ENCODE measurements around the gene ITGB1BP2. TPM values are rescaled to one million over a fixed set of nuclear protein-coding genes. Genes with fewer than 3 reads are reported as not detected.
"Not testable (repeated sequence)": the region's sequence is repeated elsewhere in the genome, so short reads cannot be mapped to it uniquely, and the experiment has no call there.

Gene ITGB1BP2
- total RNA-seq, 4 donors from 2014 or later = 0.66 to 20.1 (median 6.2) TPM

DNA sequence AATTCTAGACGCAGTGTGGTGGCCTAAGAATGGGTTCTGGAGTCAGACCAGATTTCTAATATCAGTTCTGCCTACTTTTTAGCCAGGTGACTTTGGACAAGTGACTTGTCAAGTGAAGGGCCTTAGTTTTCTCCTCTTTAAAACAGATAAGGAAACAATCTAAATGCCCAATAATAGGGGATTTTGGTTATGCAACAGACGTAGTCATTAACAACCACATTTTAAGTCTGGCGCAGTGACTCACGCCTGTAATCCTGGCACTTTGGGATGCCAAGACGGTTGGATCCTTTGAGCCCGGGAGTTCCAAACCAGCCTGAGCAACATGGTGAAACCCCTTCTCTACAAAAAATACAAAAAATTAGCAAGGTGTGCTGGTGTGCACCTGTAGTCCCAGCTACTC lies 45.5 kb upstream of the ITGB1BP2 start:
- Histone ChIP-seq H3K9me3 (no peaks in the 10 kb centered on the region), H3K27me3 (no peaks in the 10 kb centered on the region), H3K36me3 (no peaks in the 10 kb centered on the region), H3K4me1 (peaks cover 0 to 25% (median 8%) of the 10 kb centered on the region in 4 donors), H3K27ac (peak overlapping the region in 3 of 4 donors; percentile 81 to 92 (median 91)), H3K4me3 (no peak overlapping the region)
- WGBS, 2 donors = 81% methylated on average over 6 of the region's 6 CpGs
- no peak for TF ChIP-seq EP300 (IDR thresholded peaks at IDR 0.05)
- TF ChIP-seq, protein P1, sequence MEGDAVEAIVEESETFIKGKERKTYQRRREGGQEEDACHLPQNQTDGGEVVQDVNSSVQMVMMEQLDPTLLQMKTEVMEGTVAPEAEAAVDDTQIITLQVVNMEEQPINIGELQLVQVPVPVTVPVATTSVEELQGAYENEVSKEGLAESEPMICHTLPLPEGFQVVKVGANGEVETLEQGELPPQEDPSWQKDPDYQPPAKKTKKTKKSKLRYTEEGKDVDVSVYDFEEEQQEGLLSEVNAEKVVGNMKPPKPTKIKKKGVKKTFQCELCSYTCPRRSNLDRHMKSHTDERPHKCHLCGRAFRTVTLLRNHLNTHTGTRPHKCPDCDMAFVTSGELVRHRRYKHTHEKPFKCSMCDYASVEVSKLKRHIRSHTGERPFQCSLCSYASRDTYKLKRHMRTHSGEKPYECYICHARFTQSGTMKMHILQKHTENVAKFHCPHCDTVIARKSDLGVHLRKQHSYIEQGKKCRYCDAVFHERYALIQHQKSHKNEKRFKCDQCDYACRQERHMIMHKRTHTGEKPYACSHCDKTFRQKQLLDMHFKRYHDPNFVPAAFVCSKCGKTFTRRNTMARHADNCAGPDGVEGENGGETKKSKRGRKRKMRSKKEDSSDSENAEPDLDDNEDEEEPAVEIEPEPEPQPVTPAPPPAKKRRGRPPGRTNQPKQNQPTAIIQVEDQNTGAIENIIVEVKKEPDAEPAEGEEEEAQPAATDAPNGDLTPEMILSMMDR (IDR thresholded peaks at IDR 0.05) = no peak
- TF ChIP-seq POLR2A (IDR thresholded peaks at IDR 0.05) = no peak
- DNase-seq (ENCODE audit: low spot score in 2 of 2) = no peak

DNA sequence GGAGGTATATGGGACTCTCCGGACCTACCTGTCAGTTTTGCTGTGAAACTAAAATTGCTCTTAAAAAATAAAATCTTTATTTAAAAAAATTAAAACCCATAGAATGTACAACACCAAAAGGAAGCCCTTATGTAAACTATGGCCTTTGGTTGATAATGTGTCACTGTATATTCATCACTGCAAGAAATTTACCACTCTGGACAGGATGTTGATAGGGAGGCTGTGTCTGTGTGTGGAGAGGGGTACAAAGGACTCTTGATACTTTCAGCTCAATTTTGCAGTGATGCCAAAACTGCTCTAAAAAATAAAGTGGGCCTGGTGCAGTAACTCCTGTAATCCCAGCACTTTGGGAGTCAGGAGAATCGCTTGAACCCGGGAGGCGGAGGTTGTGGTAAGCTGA lies 44.7 kb upstream of the ITGB1BP2 start:
- no peak overlapping the region for H3K27ac ChIP-seq
- H3K4me3 ChIP-seq = no peak overlapping the region
- no peaks in the 10 kb centered on the region for H3K9me3 ChIP-seq
- H3K36me3 ChIP-seq = no peaks in the 10 kb centered on the region
- TF ChIP-seq, protein P1 (IDR thresholded peaks at IDR 0.05) = no peak
- TF ChIP-seq EP300 (IDR thresholded peaks at IDR 0.05) (no peak), POLR2A (IDR thresholded peaks at IDR 0.05) (no peak)
- no peak for DNase-seq (ENCODE audit: low spot score in 2 of 2)
- peaks cover 0 to 19% (median 8%) of the 10 kb centered on the region in 4 donors for H3K4me1 ChIP-seq
- 82 to 88% methylated on average over 4 of the region's 4 CpGs for WGBS, 2 donors
- H3K27me3 ChIP-seq = no peaks in the 10 kb centered on the region

DNA sequence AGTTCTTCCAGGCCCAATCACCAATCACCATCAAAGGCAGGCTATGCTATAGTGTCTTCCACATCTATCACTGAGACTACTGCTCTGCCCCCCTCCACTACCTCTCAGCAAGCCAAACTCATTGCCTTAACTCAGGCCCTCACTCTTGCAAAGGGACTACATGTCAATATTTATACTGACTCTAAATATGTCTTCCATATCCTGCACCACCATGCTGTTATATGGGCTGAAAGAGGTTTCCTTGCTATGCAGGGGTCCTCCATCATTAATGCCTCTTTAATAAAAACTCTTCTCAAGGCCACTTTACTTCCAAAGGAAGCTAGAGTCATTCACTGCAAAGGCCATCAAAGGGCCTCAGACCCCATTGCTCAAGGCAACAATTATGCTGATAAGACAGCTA lies 32.9 kb upstream of the ITGB1BP2 start:
- DNase-seq (ENCODE audit: low spot score in 2 of 2); H3K27ac ChIP-seq: not testable (repeated sequence)

DNA sequence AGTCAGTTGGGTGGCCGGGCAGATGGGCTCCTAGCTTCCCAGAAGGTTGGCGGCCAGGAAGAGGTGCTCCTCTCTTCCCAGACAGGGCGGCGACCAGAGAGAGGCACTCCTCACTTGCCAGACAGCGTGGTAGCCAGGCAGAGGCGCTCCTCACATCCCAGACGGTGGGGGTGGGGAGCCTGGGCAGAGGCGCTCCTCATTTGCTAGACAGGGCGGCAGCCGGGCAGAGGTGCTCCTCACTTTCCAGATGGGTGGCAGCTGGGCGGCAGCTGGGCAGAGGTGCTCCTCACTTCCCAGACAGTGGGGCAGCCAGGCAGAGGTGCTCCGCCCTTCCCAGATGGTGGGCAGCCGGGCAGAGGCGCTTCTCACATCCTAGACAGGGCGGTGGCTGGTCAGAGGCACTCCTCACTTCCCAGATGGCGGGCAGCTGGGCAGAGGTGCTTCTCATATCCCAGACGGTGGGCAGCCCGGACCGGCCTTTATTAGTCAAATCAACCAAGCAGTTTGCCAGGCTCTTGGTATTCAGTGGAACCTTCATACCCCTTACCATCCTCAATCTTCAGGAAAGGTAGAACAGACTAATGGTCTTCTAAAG lies 31.7 kb upstream of the ITGB1BP2 start:
- H3K36me3 ChIP-seq = no peaks in the 10 kb centered on the region
- H3K4me1 ChIP-seq = no peaks in the 10 kb centered on the region
- 87 to 90% methylated on average over 2 to 18 of the region's 19 CpGs for WGBS, 2 donors
- no peaks in the 10 kb centered on the region for H3K9me3 ChIP-seq
- H3K4me3 ChIP-seq = no peak overlapping the region
- no peak overlapping the region for H3K27ac ChIP-seq
- TF ChIP-seq POLR2A (IDR thresholded peaks at IDR 0.05) (no peak), EP300 (IDR thresholded peaks at IDR 0.05) (no peak)
- TF ChIP-seq, protein P1 (IDR thresholded peaks at IDR 0.05) = no peak
- no peak for DNase-seq (ENCODE audit: low spot score in 2 of 2)
- no peaks in the 10 kb centered on the region for H3K27me3 ChIP-seq

More for the DNA sequence above, 32.9 kb upstream of the ITGB1BP2 start:
- not testable (repeated sequence) for H3K36me3 ChIP-seq, H3K4me3 ChIP-seq, H3K9me3 ChIP-seq, H3K27me3 ChIP-seq, H3K4me1 ChIP-seq

DNA sequence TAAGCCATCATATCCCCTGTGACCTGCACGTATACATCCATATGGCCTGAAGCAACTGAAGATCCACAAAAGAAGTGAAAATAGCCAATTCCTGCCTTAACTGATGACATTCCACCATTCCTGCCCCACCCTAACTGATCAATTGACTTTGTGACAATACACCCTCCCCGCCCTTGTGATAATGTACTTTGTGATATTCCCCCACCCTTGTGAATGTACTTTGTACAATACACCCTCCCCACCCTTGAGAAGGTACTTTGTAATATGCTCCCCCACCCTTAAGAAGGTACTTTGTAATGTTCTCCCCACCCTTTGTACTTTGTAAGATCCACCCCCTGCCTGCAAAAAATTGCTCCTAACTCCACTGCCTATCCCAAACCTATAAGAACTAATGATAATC lies 29.2 kb upstream of the ITGB1BP2 start:
- 74 to 88% methylated on average over 2 of the region's 2 CpGs for WGBS, 2 donors
- H3K9me3 ChIP-seq; H3K4me1 ChIP-seq; H3K36me3 ChIP-seq; H3K4me3 ChIP-seq; DNase-seq (ENCODE audit: low spot score in 2 of 2); H3K27ac ChIP-seq; H3K27me3 ChIP-seq: not testable (repeated sequence)

DNA sequence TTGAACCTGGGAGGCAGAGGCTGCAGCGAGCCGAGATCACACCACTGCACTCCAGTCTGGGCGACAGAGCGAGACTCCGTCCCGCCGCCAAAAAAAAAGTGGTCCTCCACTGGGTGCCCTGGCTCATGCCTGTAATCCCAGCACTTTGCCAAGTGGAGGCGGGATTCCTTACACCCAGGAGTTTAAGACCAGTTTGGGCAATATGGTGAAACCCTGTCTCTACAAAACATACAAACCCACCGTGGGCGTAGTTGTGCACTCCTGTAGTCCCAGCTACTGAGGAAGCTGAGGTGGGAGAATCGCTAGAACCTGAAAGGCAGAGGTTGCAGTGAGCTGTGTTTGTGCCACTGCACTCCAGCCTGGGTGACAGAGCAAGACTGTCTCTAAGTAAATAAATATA lies 20.2 kb upstream of the ITGB1BP2 start:
- not testable (repeated sequence) for H3K4me3 ChIP-seq; DNase-seq (ENCODE audit: low spot score in 2 of 2); H3K36me3 ChIP-seq; H3K27ac ChIP-seq; H3K9me3 ChIP-seq; H3K27me3 ChIP-seq
- WGBS, 2 donors = 92 to 100% methylated on average over 3 to 11 of the region's 11 CpGs
- H3K4me1 ChIP-seq = peaks cover 0 to 20% (median 2%) of the 10 kb centered on the region in 4 donors

All from tibial nerve (tissue), 4 donors.